Measurements from ENCODE around the gene ARRDC1.
"Not testable (repeated sequence)": the region's sequence is repeated elsewhere in the genome, so short reads cannot be mapped to it uniquely, and the experiment has no call there.

ARRDC1 gene

GRCh38 chr9:137613738-137614523, 8.4 kb downstream of the ARRDC1 start:
- no peak for DNase-seq (ENCODE audit: low spot score)

- no peak for DNase-seq (ENCODE audit: low spot score)
Measured at GRCh38 chr9:137614631-137615386, 9.3 kb downstream of the ARRDC1 start.

GRCh38 chr9:137615387-137615871, 9.9 kb downstream of the ARRDC1 start:
- no peak for DNase-seq (ENCODE audit: low spot score)

GRCh38 chr9:137618105-137619067, 12.9 kb downstream of the ARRDC1 start, which contains the start of gene EHMT1:
EHMT1 (plus strand) TSS chr9:137619005; CDS start chr9:137619029, 24 bp downstream.
- DNase-seq (ENCODE audit: low spot score) = peak; percentile 98

- DNase-seq (ENCODE audit: low spot score) = peak; percentile 63
Measured at GRCh38 chr9:137619240-137620047, 14.0 kb downstream of the ARRDC1 start.

- DNase-seq (ENCODE audit: low spot score) = no peak
Measured at GRCh38 chr9:137620048-137620405, 14.5 kb downstream of the ARRDC1 start.

- DNase-seq (ENCODE audit: low spot score) = no peak
Measured at GRCh38 chr9:137620581-137620980, 15.1 kb downstream of the ARRDC1 start.

- DNase-seq (ENCODE audit: low spot score) = no peak
Measured at GRCh38 chr9:137621131-137621757, 15.8 kb downstream of the ARRDC1 start.

- not testable (repeated sequence) for DNase-seq (ENCODE audit: low spot score)
Measured at GRCh38 chr9:137622211-137622610, 16.7 kb downstream of the ARRDC1 start.

- no peak for DNase-seq (ENCODE audit: low spot score)
Measured at GRCh38 chr9:137626464-137626863, 21.0 kb downstream of the ARRDC1 start.

GRCh38 chr9:137627406-137627805, 21.9 kb downstream of the ARRDC1 start:
- DNase-seq (ENCODE audit: low spot score) = not testable (repeated sequence)

- DNase-seq (ENCODE audit: low spot score) = no peak
Measured at GRCh38 chr9:137630126-137630525, 24.6 kb downstream of the ARRDC1 start.

- no peak for DNase-seq (ENCODE audit: low spot score)
Measured at GRCh38 chr9:137630679-137631078, 25.2 kb downstream of the ARRDC1 start.

- DNase-seq (ENCODE audit: low spot score) = no peak
Measured at GRCh38 chr9:137631345-137632229, 26.1 kb downstream of the ARRDC1 start.

- DNase-seq (ENCODE audit: low spot score) = no peak
Measured at GRCh38 chr9:137632230-137633161, 27.0 kb downstream of the ARRDC1 start.

GRCh38 chr9:137634016-137634415, 28.5 kb downstream of the ARRDC1 start:
- DNase-seq (ENCODE audit: low spot score) = no peak

- no peak for DNase-seq (ENCODE audit: low spot score)
Measured at GRCh38 chr9:137638680-137639079, 33.2 kb downstream of the ARRDC1 start.

- DNase-seq (ENCODE audit: low spot score) = no peak
Measured at GRCh38 chr9:137639303-137640051, 34.0 kb downstream of the ARRDC1 start.
